SK-N-SH (cell line): ENCODE results near the gene DNAH9. TPM values are rescaled to one million over a fixed set of nuclear protein-coding genes. Genes with fewer than 3 reads are reported as not detected.

Experiments
- CTCF ChIA-PET: fragments of 300-600, 350-600 bp; formaldehyde crosslinking; extraction: SDS; loops from one replicate; lab custom pipeline; 2021; lab: Yijun Ruan, JAX
- POLR2A ChIA-PET: fragments of 350-600 bp; sonication (Branson Sonifier 250); formaldehyde crosslinking; extraction: SDS; loops from one replicate; lab custom pipeline; 2020; ENCODE audit warnings: antibody characterized with exemption, inconsistent platforms; lab: Yijun Ruan, JAX
- DNase-seq: peaks from one replicate; pipeline ENCODE4 v3.0.0; 2012
- H2AFZ ChIP-seq: fragments of 200-600 bp; sonication (generic); 2 replicates; pipeline ENCODE4 v1.8.1; 2016; ENCODE audit warnings: antibody characterized with exemption, mild to moderate bottlenecking, low read depth
- H3F3A ChIP-seq: fragments of 200-600 bp; sonication (generic); replicated peaks from 2 replicates; pipeline ENCODE3; 2016; ENCODE audit warnings: antibody characterized with exemption, mild to moderate bottlenecking; ENCODE audit not compliant: insufficient read depth
- H3K27ac ChIP-seq, 2 experiments: fragments of 200-500 bp in 1 of 2; fragments of 200-600 bp in 1 of 2; sonication (Bioruptor generic) in 1 of 2; sonication (generic), shearing (Covaris generic) in 1 of 2; 2 replicates each; pipeline versions ENCODE4 v1.5.1 to v1.6.1; 2014 to 2016; ENCODE audit warnings: low read depth in 2 of 2, inconsistent platforms in 1 of 2, low read length in 1 of 2, mild to moderate bottlenecking in 1 of 2, mixed read lengths in 1 of 2
- H3K27me3 ChIP-seq: fragments of 200-600 bp; sonication (generic), shearing (Covaris generic); 2 replicates; pipeline ENCODE4 v1.6.1; 2016; ENCODE audit warnings: mixed run types; ENCODE audit not compliant: insufficient read depth
- H3K36me3 ChIP-seq, 2 experiments: fragments of 200-500 bp in 1 of 2; fragments of 200-600 bp in 1 of 2; sonication (Bioruptor generic) in 1 of 2; sonication (generic) in 1 of 2; replicated peaks in 1 of 2; 2 replicates each; pipeline versions ENCODE3 to v1.5.1; 2014 to 2016; ENCODE audit warnings: low read length in 1 of 2, mild to moderate bottlenecking in 1 of 2; ENCODE audit not compliant: insufficient read depth in 2 of 2, control insufficient read depth in 1 of 2
- H3K4me1 ChIP-seq, 2 experiments: fragments of 200-500 bp in 1 of 2; fragments of 200-600 bp in 1 of 2; sonication (Bioruptor generic) in 1 of 2; sonication (generic), shearing (Covaris generic) in 1 of 2; 2 replicates each; pipeline versions ENCODE4 v1.5.1 to v1.6.1; 2014 to 2016; ENCODE audit warnings: low read depth in 1 of 2, low read length in 1 of 2, mixed run types in 1 of 2; ENCODE audit not compliant: insufficient read depth in 2 of 2, control insufficient read depth in 1 of 2
- H3K4me2 ChIP-seq: fragments of 200-600 bp; sonication (generic), shearing (Covaris generic); 2 replicates; pipeline ENCODE4 v1.6.1; 2017; ENCODE audit warnings: mixed run types
- H3K4me3 ChIP-seq, 2 experiments: fragments of 200-500 bp in 1 of 2; fragments of 200-600 bp in 1 of 2; sonication (Bioruptor generic) in 1 of 2; sonication (generic), shearing (Covaris generic) in 1 of 2; 2 replicates each; pipeline versions ENCODE4 v1.5.1 to v1.8.1; 2014 to 2016; ENCODE audit warnings: low read depth in 2 of 2, inconsistent platforms in 1 of 2, low read length in 1 of 2, mild to moderate bottlenecking in 1 of 2, mixed read lengths in 1 of 2, moderate library complexity in 1 of 2
- H3K79me2 ChIP-seq: fragments of 200-600 bp; sonication (generic); 2 replicates; pipeline ENCODE4 v1.8.1; 2017; ENCODE audit warnings: mild to moderate bottlenecking; ENCODE audit not compliant: insufficient read depth
- H3K9ac ChIP-seq: fragments of 200-600 bp; sonication (generic); 2 replicates; pipeline ENCODE4 v1.6.1; 2017; ENCODE audit warnings: mixed run types
- H3K9me2 ChIP-seq: fragments of 200-600 bp; sonication (generic); 2 replicates; pipeline ENCODE4 v1.6.1; 2017; ENCODE audit warnings: mixed run types
- H3K9me3 ChIP-seq: fragments of 200-600 bp; sonication (generic); 2 replicates; pipeline ENCODE4 v1.6.1; 2017; ENCODE audit warnings: mixed run types, mild to moderate bottlenecking, moderate library complexity
- H4K20me1 ChIP-seq: fragments of 200-600 bp; sonication (generic); 2 replicates; pipeline ENCODE4 v1.6.1; 2017; ENCODE audit warnings: mild to moderate bottlenecking, mixed run types; ENCODE audit not compliant: insufficient read depth
- CHD2 ChIP-seq: fragments of 150-350 bp; IDR thresholded peaks from 2 replicates; pipeline ENCODE4 v1.6.1; 2018; ENCODE audit warnings: low read length; ENCODE audit not compliant: partially characterized antibody
- ELF1 ChIP-seq: IDR thresholded peaks from 2 replicates; pipeline ENCODE4 v1.4.0; 2012
- FOSL2 ChIP-seq: IDR thresholded peaks from 2 replicates; pipeline ENCODE4 v1.4.0; 2012; ENCODE audit warnings: low read depth, mild to moderate bottlenecking, moderate library complexity, borderline replicate concordance
- FOXM1 ChIP-seq: IDR thresholded peaks from 2 replicates; pipeline ENCODE4 v1.4.0; 2012; ENCODE audit warnings: low read depth, mild to moderate bottlenecking
- MAX ChIP-seq: IDR thresholded peaks from 2 replicates; pipeline ENCODE4 v1.4.0; 2012; ENCODE audit warnings: low read depth
- MEF2A ChIP-seq: IDR thresholded peaks from 2 replicates; pipeline ENCODE4 v1.4.0; 2012; ENCODE audit warnings: low read depth, borderline replicate concordance
- NFIC ChIP-seq: IDR thresholded peaks from 2 replicates; pipeline ENCODE4 v1.4.0; 2012; ENCODE audit warnings: borderline replicate concordance
- NRF1 ChIP-seq: IDR thresholded peaks from 2 replicates; pipeline ENCODE4 v1.6.1; 2012; ENCODE audit warnings: low read depth, mild to moderate bottlenecking, low read length
- POLR2AphosphoS5 ChIP-seq: IDR thresholded peaks from 2 replicates; pipeline ENCODE4 v1.6.1; 2012; ENCODE audit warnings: low read depth, low read length
- RAD21 ChIP-seq: IDR thresholded peaks from 2 replicates; pipeline ENCODE4 v1.6.1; 2012; ENCODE audit warnings: mild to moderate bottlenecking, low read length
- RCOR1 ChIP-seq: fragments of 150-350 bp; IDR thresholded peaks from 2 replicates; pipeline ENCODE4 v1.6.1; 2017; ENCODE audit warnings: antibody characterized with exemption, low read length
- RFX5 ChIP-seq: IDR thresholded peaks from 2 replicates; pipeline ENCODE4 v1.6.1; 2012; ENCODE audit warnings: mild to moderate bottlenecking, improper control_type of control experiment, low read length
- RXRA ChIP-seq: IDR thresholded peaks from 2 replicates; pipeline ENCODE4 v1.4.0; 2012; ENCODE audit warnings: low read depth, mild to moderate bottlenecking, borderline replicate concordance
- SIN3A ChIP-seq: IDR thresholded peaks from 2 replicates; pipeline ENCODE4 v1.6.1; 2012; ENCODE audit warnings: low read depth, mild to moderate bottlenecking, low read length, moderate library complexity, borderline replicate concordance
- TAF1 ChIP-seq: IDR thresholded peaks from 2 replicates; pipeline ENCODE4 v1.6.1; 2012; ENCODE audit warnings: low read depth, mild to moderate bottlenecking, low read length, moderate library complexity, borderline replicate concordance
- WGBS: methylation state at CpG from one replicate; pipeline ENCODE4 v1.1.6; 2017; ENCODE audit warnings: low lambda C conversion rate; 5-methylcytosine and 5-hydroxymethylcytosine counted together
- polyA plus RNA-seq, 3 experiments: library from polyadenylated mRNA; depleted of rRNA; stranded (reverse); fragments of >200 nt; gene quantifications; 2 replicates each; pipeline ENCODE4 v1.2.3, GENCODE V29; 2012
- TF ChIP-seq, protein P1 (sequence below): fragments of 150-350 bp; IDR thresholded peaks from 2 replicates; pipeline ENCODE4 v1.6.1; 2016; ENCODE audit warnings: mild to moderate bottlenecking, low read depth, low read length
- TF ChIP-seq, protein P2 (sequence below): fragments of 150-350 bp; IDR thresholded peaks from 2 replicates; pipeline ENCODE4 v1.6.1; 2017; ENCODE audit warnings: antibody characterized with exemption, low read length, low read depth, borderline replicate concordance

DNAH9 gene
- polyA plus RNA-seq, 1 of the 3 experiments (the other 2 are of a cell fraction), result not detected

GRCh38 chr17:11738151-11738550 lies 139.9 kb downstream of the DNAH9 start:
- no peak overlapping the region for H3K27ac ChIP-seq
- DNase-seq, result no peak
- H4K20me1 ChIP-seq, result no peaks in the 10 kb centered on the region
- H3K4me2 ChIP-seq, result no peak overlapping the region
- H3K9me2 ChIP-seq, result no peaks in the 10 kb centered on the region
- no peaks in the 10 kb centered on the region for H3F3A ChIP-seq
- 41% methylated on average over 5 of the region's 6 CpGs for WGBS
- no peaks in the 10 kb centered on the region; a peak in 1 of 4 replicates for H3K4me1 ChIP-seq
- no peak overlapping the region for H2AFZ ChIP-seq
- no peak overlapping the region for H3K4me3 ChIP-seq
- ChIA-PET CTCF (no interaction called here), POLR2A (no interaction called here)
- no peaks in the 10 kb centered on the region for H3K9me3 ChIP-seq
- no peak for TF ChIP-seq RFX5
- TF ChIP-seq SIN3A, result no peak
- TF ChIP-seq RCOR1, result no peak
- TF ChIP-seq ELF1, result no peak
- TF ChIP-seq NFIC, result no peak
- TF ChIP-seq MEF2A, result no peak
- TF ChIP-seq, protein P1, sequence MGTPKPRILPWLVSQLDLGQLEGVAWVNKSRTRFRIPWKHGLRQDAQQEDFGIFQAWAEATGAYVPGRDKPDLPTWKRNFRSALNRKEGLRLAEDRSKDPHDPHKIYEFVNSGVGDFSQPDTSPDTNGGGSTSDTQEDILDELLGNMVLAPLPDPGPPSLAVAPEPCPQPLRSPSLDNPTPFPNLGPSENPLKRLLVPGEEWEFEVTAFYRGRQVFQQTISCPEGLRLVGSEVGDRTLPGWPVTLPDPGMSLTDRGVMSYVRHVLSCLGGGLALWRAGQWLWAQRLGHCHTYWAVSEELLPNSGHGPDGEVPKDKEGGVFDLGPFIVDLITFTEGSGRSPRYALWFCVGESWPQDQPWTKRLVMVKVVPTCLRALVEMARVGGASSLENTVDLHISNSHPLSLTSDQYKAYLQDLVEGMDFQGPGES, result no peak
- TF ChIP-seq FOSL2, result no peak
- TF ChIP-seq CHD2, result no peak
- TF ChIP-seq MAX, result no peak
- TF ChIP-seq FOXM1, result no peak
- TF ChIP-seq, protein P2, sequence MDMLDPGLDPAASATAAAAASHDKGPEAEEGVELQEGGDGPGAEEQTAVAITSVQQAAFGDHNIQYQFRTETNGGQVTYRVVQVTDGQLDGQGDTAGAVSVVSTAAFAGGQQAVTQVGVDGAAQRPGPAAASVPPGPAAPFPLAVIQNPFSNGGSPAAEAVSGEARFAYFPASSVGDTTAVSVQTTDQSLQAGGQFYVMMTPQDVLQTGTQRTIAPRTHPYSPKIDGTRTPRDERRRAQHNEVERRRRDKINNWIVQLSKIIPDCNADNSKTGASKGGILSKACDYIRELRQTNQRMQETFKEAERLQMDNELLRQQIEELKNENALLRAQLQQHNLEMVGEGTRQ, result no peak
- no peak for TF ChIP-seq TAF1
- no peak overlapping the region for H3K9ac ChIP-seq
- H3K79me2 ChIP-seq, result no peaks in the 10 kb centered on the region
- no peaks in the 10 kb centered on the region for H3K27me3 ChIP-seq
- no peaks in the 10 kb centered on the region for H3K36me3 ChIP-seq

- Histone ChIP-seq H3K4me2 (no peak overlapping the region), H3K9me3 (no peaks in the 10 kb centered on the region), H3K27me3 (no peaks in the 10 kb centered on the region), H3K9me2 (no peaks in the 10 kb centered on the region), H3K4me3 (no peak overlapping the region), H3K27ac (no peak overlapping the region), H3K36me3 (no peaks in the 10 kb centered on the region), H4K20me1 (no peaks in the 10 kb centered on the region), H3K9ac (no peak overlapping the region), H3F3A (no peaks in the 10 kb centered on the region), H2AFZ (no peak overlapping the region), H3K4me1 (no peaks in the 10 kb centered on the region; a peak in 1 of 4 replicates), H3K79me2 (no peaks in the 10 kb centered on the region)
- no peak for DNase-seq
- CTCF ChIA-PET, result no interaction called here
- TF ChIP-seq RXRA (no peak), MEF2A (no peak), SIN3A (no peak), POLR2AphosphoS5 (no peak), NRF1 (no peak), ELF1 (no peak), RAD21 (no peak)
- TF ChIP-seq, protein P1, result no peak
- POLR2A ChIA-PET, result no interaction called here
- WGBS, result 50% methylated on average over 5 of the region's 5 CpGs
Observed at GRCh38 chr17:11739351-11739750, 141.1 kb downstream of the DNAH9 start.
